HT-29 (cell line): ENCODE results near the gene ZNF547. TPM values are rescaled to one million over a fixed set of nuclear protein-coding genes. Genes with fewer than 3 reads are reported as not detected.

Experiments
- total RNA-seq: library from RNA; depleted of rRNA; stranded (reverse); fragments of >200 nt; shearing (Covaris generic); gene quantifications from 2 replicates; pipeline ENCODE4 v1.2.3, GENCODE V29; 2014; rRNA removed

ZNF547 gene
- total RNA-seq, 1 experiment from 2014 or later: 3.2 TPM

Other genes with a start within 250 kb of the ZNF547 start
- not detected in 2 replicates for gene USP29, start 243.6 kb upstream of the ZNF547 start, total RNA-seq
- gene ZIM3, start 218.3 kb upstream of the ZNF547 start, total RNA-seq: not detected in 2 replicates
- not detected in 2 replicates for gene DUXA, start 196.1 kb upstream of the ZNF547 start, total RNA-seq
- 22.1 and 26.6 TPM in 2 replicates for gene ZNF264, start 172.1 kb upstream of the ZNF547 start, total RNA-seq
- gene AURKC, start 132.5 kb upstream of the ZNF547 start, total RNA-seq: 0.28 and 0.29 TPM in 2 replicates
- 9.3 and 13.5 TPM in 2 replicates for gene ZNF805, start 122.9 kb upstream of the ZNF547 start, total RNA-seq
- 59.1 and 59.9 TPM in 2 replicates for gene ZNF460, start 83.1 kb upstream of the ZNF547 start, total RNA-seq
- 5.6 and 6.2 TPM in 2 replicates for gene ZNF543, start 43.1 kb upstream of the ZNF547 start, total RNA-seq
- not detected in 2 replicates for gene ZNF304, start 12.3 kb upstream of the ZNF547 start, total RNA-seq
- gene TRAPPC2B, start within 50 bp of the ZNF547 start, total RNA-seq: 8.0 and 13.8 TPM in 2 replicates
- 10.2 and 12.2 TPM in 2 replicates for gene ZNF548, start 26.3 kb downstream of the ZNF547 start, total RNA-seq
- 4.7 and 7.2 TPM in 2 replicates for gene ZNF17, start 47.6 kb downstream of the ZNF547 start, total RNA-seq
- 22.9 and 27.6 TPM in 2 replicates for gene ZNF749, start 71.8 kb downstream of the ZNF547 start, total RNA-seq
- 0.08 TPM in 1 of 2 replicates, not detected in the other for gene VN1R1, start 93.6 kb downstream of the ZNF547 start, total RNA-seq
- gene ZNF772, start 114.0 kb downstream of the ZNF547 start, total RNA-seq: 0.28 and 0.31 TPM in 2 replicates
- gene ZNF419, start 124.2 kb downstream of the ZNF547 start, total RNA-seq: 8.1 and 19.3 TPM in 2 replicates
- gene ZNF773, start 136.4 kb downstream of the ZNF547 start, total RNA-seq: 5.3 and 5.5 TPM in 2 replicates
- not detected in 2 replicates for gene ZNF549, start 163.8 kb downstream of the ZNF547 start, total RNA-seq
- gene ZNF550, start 196.3 kb downstream of the ZNF547 start, total RNA-seq: 1.1 and 6.1 TPM in 2 replicates
- gene ZNF416, start 215.4 kb downstream of the ZNF547 start, total RNA-seq: 2.5 and 3.1 TPM in 2 replicates
- 0.23 TPM in 1 of 2 replicates, not detected in the other for gene ZIK1, start 220.6 kb downstream of the ZNF547 start, total RNA-seq
- gene ZNF530, start 236.3 kb downstream of the ZNF547 start, total RNA-seq: 2.7 and 5.7 TPM in 2 replicates